Uterus (tissue), 2 donors: ENCODE measurements around the gene ARFGEF3.

Source experiments
- POLR2A ChIP-seq, 2 donors: fragments of 450-650 bp; IDR thresholded peaks; one replicate each; pipeline ENCODE4 v1.6.1; 2016; ENCODE audit warnings: antibody characterized with exemption in 2 of 2, mild to moderate bottlenecking in 1 of 2, moderate library complexity in 1 of 2
- TF ChIP-seq, protein P1 (sequence below), 4 experiments: fragments of 200-600 bp in 2 of 4; fragments of 450-650 bp in 2 of 4; sonication (generic) in 2 of 4; IDR thresholded peaks; one replicate each; pipeline ENCODE4 v1.5.1; 2016 to 2019; ENCODE audit warnings: antibody characterized with exemption in 4 of 4, mild to moderate bottlenecking in 2 of 4, moderate library complexity in 1 of 4

DNA sequence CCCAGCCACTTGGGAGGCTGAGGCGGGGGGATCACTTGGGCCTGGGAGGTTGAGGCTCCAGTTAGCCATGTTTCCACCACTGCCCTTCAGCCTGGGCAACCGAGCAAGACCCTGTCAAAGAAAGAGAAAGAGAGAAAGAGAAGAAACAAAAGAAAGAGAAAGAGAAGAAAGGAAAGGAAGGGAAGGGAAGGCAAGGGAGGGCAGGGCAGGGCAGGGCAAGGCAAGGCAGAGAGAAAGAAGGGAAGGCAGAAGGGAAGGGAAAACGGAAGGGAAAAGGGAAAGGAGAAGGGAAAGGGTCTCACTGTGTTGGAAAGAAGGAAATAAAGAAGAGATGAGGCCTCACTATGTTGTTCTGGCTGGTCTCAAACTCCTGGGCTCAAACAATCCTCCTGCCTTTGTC is 104.4 kb downstream of the ARFGEF3 start:
- TF ChIP-seq, protein P1, sequence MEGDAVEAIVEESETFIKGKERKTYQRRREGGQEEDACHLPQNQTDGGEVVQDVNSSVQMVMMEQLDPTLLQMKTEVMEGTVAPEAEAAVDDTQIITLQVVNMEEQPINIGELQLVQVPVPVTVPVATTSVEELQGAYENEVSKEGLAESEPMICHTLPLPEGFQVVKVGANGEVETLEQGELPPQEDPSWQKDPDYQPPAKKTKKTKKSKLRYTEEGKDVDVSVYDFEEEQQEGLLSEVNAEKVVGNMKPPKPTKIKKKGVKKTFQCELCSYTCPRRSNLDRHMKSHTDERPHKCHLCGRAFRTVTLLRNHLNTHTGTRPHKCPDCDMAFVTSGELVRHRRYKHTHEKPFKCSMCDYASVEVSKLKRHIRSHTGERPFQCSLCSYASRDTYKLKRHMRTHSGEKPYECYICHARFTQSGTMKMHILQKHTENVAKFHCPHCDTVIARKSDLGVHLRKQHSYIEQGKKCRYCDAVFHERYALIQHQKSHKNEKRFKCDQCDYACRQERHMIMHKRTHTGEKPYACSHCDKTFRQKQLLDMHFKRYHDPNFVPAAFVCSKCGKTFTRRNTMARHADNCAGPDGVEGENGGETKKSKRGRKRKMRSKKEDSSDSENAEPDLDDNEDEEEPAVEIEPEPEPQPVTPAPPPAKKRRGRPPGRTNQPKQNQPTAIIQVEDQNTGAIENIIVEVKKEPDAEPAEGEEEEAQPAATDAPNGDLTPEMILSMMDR (IDR thresholded peaks at IDR 0.05), result no peak
- no peak for TF ChIP-seq POLR2A (IDR thresholded peaks at IDR 0.05)
